A549 (cell line): Measurements from ENCODE around the gene KRTAP16-1.

Experiments
- BHLHE40 ChIP-seq: IDR thresholded peaks from 2 replicates; pipeline ENCODE4 v1.6.1; 2012; ENCODE audit warnings: low read depth, low read length, inconsistent platforms
- CEBPB ChIP-seq, 2 experiments: fragments of >200 bp in 1 of 2; sonication (Bioruptor Twin) in 1 of 2; formaldehyde crosslinking in 1 of 2; IDR thresholded peaks; 2 replicates each; pipeline ENCODE4 v1.6.1; 2012 to 2016
- GATA3 ChIP-seq: IDR thresholded peaks from 2 replicates; pipeline ENCODE4 v1.6.1; 2012; ENCODE audit warnings: borderline replicate concordance
- MAFK ChIP-seq: fragments of 450-650 bp; IDR thresholded peaks from 2 replicates; pipeline ENCODE4 v1.6.1; 2014; ENCODE audit not compliant: partially characterized antibody
- RAD21 ChIP-seq, 2 experiments: fragments of >200 bp in 1 of 2; sonication (Bioruptor Twin) in 1 of 2; formaldehyde crosslinking in 1 of 2; IDR thresholded peaks in 1 of 2; conservative IDR thresholded peaks in 1 of 2; 2 replicates in 1 of 2; 3 replicates in 1 of 2; pipeline ENCODE4 v1.6.1; 2012 to 2018; ENCODE audit warnings: inconsistent platforms in 1 of 2
- SMC3 ChIP-seq: fragments of >200 bp; sonication (Bioruptor Twin); formaldehyde crosslinking; IDR thresholded peaks from 3 replicates; pipeline ENCODE4 v1.6.1; 2018; ENCODE audit warnings: inconsistent platforms
- TF ChIP-seq, protein P1 (sequence below): fragments of >200 bp; sonication (Bioruptor Twin); formaldehyde crosslinking; IDR thresholded peaks from 3 replicates; pipeline ENCODE4 v1.5.1; 2016
- TF ChIP-seq, protein P2 (sequence below): fragments of 450-650 bp; IDR thresholded peaks from 2 replicates; pipeline ENCODE4 v1.6.1; 2014; ENCODE audit warnings: antibody characterized with exemption

DNA sequence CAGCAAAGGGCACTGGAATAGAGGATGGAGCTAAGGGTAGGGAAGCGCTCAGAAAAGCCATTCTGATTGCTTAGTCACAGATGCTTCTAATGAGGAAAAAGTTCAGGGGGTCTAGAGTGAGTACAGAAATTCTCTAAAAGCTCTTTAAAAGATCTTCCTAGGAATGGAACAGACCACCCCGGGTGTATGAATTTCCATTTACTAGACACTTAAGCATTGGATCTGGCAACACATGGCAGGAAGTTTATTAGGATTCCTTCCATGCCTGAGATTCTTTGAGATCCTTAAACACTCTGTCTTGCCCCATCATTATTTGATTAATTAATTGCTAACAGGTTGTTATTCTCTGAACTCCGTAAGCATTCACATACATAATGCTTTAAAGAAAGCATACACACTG is 25.1 kb downstream of the KRTAP16-1 start:
- TF ChIP-seq BHLHE40 (no peak), SMC3 (no peak), GATA3 (no peak), CEBPB (IDR thresholded peaks at IDR 0.05) (no peak), RAD21 (conservative IDR thresholded peaks at IDR 0.05 in 1 of 2, IDR thresholded peaks at IDR 0.05 in 1 of 2) (no peak), MAFK (no peak)
- TF ChIP-seq, protein P1, sequence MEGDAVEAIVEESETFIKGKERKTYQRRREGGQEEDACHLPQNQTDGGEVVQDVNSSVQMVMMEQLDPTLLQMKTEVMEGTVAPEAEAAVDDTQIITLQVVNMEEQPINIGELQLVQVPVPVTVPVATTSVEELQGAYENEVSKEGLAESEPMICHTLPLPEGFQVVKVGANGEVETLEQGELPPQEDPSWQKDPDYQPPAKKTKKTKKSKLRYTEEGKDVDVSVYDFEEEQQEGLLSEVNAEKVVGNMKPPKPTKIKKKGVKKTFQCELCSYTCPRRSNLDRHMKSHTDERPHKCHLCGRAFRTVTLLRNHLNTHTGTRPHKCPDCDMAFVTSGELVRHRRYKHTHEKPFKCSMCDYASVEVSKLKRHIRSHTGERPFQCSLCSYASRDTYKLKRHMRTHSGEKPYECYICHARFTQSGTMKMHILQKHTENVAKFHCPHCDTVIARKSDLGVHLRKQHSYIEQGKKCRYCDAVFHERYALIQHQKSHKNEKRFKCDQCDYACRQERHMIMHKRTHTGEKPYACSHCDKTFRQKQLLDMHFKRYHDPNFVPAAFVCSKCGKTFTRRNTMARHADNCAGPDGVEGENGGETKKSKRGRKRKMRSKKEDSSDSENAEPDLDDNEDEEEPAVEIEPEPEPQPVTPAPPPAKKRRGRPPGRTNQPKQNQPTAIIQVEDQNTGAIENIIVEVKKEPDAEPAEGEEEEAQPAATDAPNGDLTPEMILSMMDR: no peak
- TF ChIP-seq, protein P2, sequence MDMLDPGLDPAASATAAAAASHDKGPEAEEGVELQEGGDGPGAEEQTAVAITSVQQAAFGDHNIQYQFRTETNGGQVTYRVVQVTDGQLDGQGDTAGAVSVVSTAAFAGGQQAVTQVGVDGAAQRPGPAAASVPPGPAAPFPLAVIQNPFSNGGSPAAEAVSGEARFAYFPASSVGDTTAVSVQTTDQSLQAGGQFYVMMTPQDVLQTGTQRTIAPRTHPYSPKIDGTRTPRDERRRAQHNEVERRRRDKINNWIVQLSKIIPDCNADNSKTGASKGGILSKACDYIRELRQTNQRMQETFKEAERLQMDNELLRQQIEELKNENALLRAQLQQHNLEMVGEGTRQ: no peak
